NCI-H446 treated with DMSO at 0.1 percent for 48 hours (cell line): Measurements from ENCODE around the gene MAPRE3.
A peak's percentile ranks its signal among the peaks of the same experiment; 100 is the strongest.

ENCODE experiments used
- DNase-seq: peaks from one replicate; lab custom pipeline; 2025; lab: John Stamatoyannopoulos, UW

The MAPRE3 gene

DNA sequence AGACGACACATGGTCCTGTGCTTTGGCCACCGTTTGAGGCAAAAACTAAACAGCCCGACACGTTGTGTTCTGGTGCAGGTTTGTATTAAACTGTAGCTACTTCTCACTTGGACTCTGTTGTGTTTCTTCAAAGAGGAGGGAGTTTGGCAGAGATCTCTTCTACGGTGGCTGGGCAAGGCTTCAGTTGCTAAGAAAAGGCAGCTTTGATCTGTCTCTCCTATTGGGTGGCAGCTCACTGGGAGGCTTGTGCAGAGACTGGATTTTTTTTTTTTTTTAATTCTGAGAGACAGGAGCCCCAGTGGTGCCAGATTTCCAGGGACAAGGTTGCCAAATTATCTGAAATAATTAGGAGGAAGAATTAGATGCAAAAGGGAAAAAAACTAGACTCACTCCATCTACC is 20.2 kb upstream of the MAPRE3 start:
- no peak for DNase-seq

DNA sequence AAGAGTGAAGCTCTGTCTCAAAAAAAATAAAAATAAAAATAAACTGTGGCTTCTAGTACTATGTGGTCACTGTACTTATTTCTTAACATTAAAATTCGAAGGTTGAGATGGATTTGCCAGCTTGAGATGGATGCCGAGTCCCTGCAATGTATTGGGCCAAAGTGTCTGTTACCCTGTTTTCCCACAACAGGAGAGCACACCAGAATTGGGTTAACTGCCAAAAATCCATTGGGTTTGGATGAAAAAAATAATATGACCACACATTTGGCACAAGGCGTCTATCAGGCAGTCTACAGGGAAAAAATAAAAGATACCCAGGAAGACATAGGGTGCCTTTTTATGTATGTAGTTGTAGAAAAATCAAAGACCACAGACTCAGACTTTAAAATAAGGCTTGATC is 19.2 kb upstream of the MAPRE3 start:
- no peak for DNase-seq

DNA sequence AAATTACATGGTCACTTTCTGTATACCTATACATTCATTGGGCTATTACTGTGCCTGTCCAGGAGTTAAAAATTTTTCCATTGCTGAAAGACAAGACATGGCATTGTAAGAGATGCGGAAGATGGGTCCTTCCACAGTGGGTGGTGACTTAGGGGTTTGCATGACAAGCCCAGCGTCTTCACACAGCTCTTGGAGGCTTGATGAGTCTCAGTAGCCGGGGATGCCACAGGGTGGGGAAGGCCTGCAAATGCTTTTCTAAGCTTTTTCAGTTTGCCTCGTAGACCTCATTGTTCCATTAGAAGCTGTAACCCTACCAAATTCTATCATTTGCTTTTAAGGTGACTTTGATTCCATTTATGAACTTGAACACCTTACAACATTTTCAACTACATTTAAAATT is 18.1 kb upstream of the MAPRE3 start:
- no peak for DNase-seq

DNA sequence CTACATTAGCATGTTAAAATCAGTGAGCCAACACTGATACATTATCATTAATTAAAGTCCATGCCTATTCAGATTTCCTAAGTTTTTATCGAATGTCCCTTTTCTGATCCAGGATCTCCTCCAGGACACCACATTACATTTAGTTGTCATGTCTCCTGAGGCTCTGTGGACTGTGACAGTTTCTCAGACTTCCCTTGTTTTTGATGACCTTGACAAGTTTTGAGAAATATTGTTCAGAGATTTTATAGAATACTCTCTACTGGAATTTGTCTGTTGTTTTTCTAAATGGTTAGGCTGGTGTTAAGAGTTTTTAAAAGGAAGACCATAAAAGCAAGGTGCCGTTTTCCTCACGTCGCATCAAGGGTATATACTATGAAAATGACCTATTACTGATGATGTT is 16.3 kb upstream of the MAPRE3 start:
- no peak for DNase-seq

DNA sequence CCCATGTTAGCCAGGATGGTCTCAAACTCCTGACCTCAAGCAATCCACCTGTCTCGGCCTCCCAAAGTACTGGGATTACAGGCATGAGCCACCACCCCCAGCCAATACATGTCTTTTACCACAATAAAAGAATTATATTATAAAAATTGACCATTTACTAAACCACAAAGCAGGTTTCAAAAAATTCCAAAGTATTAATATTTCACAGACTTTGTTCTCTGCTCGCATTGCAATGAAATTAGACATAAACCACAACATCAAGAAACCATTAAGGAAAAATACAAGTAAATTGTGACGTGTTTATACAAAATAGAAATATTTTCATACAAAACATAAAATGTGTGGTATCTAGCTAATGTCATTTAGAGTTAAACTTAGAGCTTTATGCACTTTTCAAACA is 13.4 kb upstream of the MAPRE3 start:
- no peak for DNase-seq

DNA sequence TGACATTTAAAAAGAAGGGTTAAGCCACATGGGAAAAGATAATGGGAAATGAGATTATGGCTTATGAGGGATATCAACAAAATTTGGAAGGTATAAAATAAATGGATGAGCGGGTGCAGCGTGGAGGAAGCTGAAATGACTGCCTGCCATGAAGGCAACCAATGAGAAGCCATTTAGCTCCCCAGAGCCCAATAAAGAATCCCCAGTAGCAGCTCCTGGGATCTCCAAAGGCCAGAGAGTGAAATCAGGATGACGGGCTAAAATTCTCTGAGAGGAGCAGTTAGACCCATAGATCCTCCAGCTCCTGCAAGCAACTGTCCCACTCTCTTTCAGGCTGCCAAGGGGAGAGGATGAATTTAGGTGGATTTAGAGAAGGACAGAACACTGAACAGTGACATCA is 12.9 kb upstream of the MAPRE3 start:
- no peak for DNase-seq

DNA sequence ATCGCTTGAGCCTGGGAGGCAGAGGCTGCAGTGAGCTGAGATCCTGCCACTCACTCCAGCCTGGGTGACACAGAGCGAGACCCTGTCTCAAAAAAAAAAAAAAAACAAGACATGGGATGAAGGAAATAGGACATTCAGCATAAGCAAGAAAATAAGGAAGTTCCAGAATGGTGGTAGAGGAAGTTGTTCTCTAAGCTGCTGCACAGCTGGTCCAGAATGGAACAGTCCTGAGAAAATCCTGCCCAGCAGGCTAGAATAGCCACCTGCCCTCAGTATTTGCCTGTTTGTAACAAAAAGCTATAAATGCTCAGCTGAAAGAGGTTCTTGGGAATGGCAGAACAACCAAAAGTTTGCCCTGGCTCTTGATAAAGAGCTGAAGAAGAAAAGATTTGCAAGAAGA is 11.1 kb upstream of the MAPRE3 start:
- no peak for DNase-seq

DNA sequence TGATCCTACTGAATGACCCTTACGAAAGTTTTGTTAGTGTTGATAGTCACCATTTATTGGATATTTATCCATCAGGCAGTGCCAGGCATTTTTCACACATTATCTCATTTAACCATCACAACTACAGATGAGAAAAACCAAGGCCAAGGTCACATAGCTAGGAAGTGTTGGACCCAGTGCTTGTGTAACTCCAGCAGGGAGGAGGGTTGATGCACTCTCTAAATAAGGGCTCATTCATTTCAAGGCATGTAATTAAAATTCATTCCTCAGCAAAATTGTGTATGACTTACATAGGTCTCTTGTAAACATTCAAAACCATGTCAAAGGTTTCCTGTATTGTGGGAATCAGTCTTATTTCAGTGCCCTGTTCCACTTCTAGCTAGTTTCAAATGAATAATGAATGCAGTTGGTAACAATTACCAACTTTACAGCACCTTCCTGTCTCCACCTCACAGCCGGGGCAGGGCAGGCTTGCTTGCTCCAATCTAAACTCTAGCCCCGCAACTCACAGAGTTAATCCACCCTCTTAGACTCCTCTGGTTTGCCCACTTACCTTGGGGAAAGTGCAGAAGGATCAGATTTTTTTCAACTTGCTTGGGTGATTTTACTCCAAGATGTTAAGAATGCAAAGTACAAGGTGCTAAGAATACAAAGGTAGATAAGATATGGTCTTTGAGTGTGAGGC is 5.8 kb upstream of the MAPRE3 start:
- no peak for DNase-seq

DNA sequence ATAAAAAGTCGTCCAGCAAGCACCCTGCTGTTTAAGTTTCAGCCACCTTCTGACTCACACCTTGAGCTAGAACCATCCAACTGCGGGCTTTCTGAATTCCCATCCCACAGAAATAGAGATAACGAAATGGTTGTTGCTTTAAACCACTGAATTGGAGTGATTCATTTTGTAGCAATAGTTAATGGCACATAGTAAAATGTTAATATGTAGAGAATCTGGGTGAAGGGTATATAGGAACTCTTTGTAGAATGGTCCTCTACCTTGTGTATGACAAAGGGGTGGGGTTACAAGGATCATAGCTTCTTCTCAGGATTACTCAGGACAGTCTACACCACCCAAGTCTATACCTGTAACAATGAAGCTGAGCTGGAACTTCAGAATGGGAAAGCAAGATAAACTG is 2.4 kb upstream of the MAPRE3 start:
- DNase-seq, result no peak

DNA sequence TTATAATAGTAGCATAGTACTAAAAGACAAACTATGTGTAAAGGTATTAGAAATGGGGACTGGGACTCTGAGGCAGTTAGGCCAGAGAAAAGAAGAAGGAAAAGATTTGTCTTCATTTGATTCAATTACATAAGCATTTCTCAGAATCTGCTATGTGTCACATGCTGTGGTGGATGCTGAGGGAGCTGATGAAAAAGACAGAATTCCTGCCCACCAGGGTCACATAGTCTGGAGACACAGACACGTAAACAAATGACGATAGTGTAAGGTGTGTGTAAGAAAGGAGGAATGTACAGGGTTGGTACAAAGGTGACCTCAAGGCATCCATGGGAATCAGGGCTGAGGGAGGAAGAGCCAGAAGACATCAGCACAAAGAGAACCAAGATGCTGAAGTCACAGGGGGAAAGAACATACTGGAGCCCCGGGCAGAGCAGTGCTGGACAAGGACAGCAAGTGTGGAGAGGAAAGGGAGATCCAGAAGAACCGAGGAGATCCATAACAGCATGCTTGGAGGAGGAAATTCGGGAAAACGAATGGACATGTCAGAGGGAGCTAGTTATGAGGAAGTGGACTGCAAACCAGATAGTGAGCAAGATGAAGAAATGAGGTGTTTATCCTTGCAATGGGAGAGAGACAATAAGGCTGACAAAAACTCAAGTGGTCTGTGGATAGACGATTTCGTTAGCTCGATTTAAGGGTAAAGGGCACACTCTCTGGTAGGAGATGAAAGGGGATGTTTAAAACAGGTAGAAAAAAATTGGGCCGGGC is 1.2 kb upstream of the MAPRE3 start:
- DNase-seq, result no peak

DNA sequence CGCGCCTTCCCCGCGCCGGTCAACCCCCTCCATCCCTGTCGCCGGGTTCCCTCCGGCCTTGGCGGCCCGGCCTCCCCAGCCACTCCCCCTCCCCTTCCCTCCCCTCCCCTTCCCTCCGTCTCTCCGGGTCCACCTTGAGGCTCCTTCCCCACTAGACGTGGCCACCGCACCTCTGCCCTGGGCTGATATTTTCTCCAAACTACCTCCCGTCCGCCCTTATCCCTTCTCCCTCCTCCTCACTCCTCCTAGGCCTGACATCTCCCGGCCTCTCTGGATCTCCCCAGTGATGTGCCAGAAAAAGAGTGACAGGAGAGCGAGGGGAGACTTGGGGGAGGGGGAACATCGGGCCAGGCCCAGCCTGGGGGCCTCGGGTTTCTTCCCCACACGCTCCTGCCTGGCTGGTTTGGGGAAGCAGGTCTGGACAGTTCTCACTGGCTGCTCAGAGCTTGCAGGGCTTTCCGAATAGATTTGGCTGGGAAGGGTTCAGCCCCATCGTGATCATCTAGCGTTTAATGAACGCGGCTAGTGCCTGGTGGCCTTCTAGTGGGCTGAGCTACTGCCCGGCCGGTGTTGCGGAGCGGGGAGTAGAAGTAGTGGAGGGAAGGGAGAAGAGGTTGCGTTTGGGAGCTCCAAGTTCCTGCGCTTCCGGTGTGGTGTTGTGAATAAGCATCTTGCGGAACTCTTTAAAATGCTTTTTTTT is 641 bp downstream of the MAPRE3 start:
- DNase-seq, result no peak

DNA sequence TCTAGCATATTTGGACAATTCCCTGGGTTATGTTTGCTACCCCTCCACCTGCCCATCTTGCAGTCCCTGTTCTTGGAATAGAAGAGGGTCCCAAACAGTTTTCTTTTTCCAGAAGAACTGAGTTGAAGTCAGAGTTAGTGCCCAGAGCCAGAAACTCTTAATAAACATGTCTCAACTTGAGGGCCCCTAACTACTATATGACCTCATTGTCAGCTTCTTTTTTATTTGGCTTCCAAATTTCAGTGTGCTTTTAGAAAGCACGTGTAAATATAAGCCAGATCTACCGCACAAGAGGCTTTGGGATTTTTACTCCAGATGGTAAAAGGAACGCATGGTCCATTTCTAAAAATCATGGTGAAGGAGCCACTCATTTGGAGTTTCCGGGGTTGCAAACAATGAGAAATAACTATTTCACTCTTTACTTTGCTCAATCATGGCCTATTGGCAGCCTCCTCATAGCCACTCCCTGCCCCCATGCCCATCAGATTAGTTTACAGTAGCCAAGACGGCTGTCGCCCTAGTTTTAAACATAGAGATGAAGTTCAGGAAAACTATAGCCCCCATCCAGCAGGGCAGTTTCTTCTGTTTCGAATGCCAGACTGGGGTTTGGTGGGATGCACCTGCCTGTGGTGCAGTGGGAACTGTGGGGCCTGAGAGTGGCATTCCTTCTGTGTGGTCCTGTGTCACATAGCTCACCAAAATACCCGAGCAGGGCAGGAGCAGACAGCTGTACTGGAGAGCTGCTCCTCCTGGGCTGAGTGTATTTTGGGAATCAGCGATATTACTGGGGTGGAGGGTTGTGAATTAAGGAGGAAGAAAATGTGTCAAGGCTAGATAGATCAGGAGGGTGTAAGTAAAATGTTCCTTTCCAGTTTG is 1.7 kb downstream of the MAPRE3 start:
- no peak for DNase-seq

DNA sequence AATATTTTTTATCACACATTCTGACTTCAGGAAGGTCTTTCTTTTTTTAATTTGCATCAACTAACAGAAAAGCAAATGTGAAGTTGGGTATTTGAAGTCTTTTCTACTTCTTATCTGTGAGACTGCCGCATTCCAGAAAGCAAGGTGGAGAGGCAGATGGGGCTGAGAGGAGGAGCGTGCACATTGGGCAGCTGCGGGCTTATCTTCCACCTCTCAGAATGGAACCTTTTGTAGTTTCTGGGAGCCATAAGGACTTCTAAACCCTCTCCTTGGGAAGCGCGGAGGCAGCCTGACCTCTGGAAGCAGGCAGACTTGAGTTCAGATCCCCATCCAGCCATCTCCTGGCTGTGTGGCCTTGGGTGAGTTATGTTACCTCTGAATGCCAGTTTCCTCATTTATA is 3.9 kb downstream of the MAPRE3 start:
- DNase-seq, result no peak

DNA sequence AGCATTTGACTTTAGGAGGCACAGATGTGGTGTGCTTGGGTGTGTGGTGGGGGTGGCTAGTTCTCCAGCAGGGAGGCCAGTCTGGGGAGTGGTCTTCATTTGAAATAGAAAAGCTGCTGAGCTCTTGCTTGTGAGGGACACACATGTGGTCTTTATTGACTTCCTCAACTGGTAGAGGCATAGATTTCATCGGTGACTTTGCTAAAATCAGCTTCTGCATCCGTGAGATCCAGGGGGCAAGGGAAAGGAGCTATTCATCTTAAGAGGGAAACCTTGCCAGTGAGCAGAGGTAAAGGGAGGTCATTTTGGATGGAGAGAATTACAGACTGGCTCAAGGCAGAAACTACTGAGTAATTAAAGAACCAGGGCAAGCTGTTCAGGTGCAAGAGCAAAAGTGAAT is 4.7 kb downstream of the MAPRE3 start:
- no peak for DNase-seq

DNA sequence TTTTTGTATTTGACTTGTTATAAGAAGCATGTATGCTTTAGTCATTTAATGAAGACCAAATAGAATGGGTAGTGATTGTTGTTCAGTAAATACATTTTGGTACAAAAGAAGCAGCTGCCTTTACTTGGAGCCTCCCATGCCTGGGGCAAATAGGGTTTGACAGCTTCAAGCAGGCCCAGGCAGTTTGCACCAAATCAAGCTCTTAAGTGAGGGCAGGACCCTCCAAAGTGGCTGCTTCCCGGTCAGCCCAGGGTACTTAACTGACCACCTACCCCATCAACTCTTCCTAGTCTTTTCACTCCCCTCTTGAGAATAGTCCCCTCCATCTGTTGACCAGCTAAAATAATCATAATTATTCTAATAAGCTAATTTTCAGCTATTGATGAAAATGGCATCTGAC is 5.2 kb downstream of the MAPRE3 start:
- no peak for DNase-seq

DNA sequence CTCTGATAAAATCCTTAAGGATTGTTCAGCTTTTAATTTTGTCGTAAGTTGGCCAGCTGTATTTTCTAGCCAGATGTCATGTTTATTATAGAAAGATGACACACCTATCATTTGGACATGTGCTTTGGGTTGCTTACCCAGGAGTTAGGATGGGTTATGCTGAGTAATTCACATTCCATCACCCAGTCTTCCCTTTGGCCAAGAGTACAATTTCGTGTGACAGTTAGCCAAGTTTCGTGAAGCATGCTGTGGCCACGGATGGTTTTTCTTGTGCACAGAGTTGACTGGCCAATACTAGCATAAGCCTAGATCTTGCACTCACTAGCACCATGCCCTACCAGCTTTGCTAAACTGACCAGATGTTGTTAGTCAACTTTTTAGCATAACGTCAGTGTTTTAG is 5.8 kb downstream of the MAPRE3 start:
- DNase-seq, result no peak

DNA sequence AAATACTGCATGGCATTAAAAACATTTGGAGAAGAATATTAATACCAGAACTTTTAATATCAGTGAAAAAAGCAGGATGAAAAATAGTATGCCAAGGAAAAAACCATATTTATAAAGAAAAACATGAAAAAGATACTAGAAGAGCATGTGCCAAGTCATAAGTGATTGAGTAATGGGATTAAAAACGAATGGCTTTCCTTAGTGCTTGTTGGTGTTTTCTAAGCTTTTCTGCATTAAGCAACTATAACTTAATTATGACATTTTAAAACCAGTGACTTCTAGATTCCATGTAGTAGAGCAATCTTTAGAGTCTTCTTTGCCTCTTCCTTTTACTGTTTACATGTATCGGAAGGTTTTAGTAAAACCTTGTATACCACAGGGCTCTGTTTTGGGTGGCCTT is 6.6 kb downstream of the MAPRE3 start:
- no peak for DNase-seq

DNA sequence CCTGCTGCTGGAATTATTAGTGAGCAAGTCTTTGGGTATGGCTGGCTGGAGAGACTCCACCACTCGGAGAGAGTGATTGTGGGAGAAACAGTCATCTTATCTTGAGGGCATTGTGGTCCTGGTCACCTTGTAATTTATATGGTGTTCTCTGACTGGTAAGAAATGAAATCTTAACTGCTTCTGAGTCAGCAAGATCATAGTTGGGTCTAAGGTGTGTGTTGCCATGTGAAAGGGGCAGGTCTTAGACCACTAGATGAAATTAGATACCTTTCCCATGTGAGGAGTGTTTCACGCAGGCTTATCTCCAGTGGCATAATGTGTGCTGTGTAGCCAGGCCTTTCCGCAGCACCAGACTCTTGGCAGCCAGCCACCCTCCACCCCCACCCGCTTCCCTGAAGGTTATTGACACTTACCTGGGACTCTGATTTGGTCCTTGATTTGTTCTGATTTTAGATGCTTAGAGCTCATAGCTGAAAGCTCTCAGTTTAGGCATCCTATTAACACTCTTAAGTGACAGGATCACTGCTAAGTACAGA is 7.7 kb downstream of the MAPRE3 start:
- no peak for DNase-seq

DNA sequence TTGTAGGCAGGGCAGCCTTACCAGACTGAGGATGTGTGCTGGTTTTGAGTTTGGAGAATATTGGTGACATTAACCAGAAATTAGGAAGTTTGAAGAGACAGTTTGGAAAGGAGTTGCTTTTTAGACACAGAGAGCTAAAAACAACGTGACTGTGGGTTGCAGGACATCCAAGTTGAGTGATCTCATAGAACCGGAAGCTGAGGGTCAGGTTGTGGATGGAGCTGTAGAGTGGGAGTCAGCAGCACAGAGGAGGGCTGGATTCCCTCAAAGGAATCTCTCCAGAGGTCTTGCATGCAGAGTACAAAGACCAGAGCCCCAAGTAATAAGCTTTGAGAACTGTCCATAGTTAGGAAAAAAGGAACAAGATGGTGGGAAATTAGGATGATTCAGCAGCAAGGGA is 9.3 kb downstream of the MAPRE3 start:
- no peak for DNase-seq

DNA sequence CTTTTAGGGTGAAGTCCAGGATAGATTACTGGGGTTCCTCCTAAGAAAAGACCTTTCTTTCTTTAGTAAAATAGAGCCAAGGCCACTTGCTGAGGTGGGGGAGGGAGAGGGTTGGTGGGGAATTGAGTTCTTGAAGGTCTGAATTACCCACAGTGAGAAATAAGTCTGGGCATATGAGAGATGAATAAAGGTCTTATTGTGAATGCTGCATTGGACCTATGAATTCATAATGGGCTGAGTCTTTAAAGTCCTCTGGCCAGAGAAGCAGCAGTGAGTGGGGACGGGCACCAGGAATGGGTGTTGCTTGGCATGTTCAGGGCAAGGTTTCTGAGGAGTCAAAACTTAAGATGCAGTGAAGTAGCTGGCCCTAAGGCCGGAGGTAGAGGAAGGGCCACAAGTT is 10.5 kb downstream of the MAPRE3 start:
- no peak for DNase-seq

DNA sequence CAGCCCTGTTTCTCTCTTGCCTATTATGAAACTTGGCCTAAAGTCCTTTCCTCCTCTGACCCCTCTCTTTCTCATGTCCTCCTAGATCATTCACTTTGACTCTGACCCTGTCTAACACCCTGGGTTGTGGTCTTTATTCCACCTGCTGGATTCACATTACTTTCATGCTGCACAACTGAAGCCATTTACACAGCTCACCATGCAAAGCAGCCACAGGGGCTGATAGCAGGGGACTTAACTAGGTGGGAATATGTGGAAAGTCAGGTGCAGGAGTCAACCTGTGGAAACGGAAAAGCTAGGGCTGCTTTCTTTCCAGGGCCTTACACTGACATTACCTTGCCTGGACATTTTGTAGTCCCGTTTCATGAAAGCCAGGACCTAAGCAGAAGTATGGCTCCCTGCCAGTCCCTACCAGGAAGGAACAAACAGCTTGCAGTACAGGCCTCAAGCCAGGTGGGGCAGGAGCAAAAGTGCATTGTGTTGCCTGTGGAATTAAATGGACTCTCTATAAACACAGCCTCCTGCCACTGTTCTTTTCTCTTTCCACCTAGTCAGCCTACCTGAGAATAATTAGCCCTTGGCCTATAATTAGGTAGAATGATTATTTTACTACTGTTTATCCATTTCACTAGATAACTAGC is 11.8 kb downstream of the MAPRE3 start:
- peak; percentile 19 for DNase-seq

DNA sequence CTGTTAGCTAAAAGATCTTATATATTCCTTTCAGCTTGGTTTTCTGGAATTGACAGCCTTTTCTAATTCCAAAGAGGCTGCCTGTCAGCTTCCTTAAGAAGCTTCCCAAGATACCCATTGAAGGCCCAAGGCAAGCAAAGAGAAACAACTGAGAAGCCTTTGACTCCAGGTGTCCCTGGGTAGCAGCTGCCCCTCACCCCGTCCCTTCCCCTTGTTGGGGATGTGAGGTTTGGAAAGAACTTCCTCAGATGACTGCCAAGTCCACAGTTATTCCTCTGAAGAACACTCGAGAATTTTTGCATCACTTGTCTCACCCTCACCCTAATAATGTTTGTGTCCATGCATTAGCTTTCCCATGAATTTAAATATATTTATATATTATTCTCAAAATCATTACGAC is 13.3 kb downstream of the MAPRE3 start:
- no peak for DNase-seq
